HG02852 (cell line): Measurements from ENCODE around the gene RTP1.
"Not testable (repeated sequence)": the region's sequence is repeated elsewhere in the genome, so short reads cannot be mapped to it uniquely, and the experiment has no call there.

Experiments used
- ATAC-seq: cut with Tn5 transposase; IDR thresholded peaks from one replicate; pipeline ENCODE4 v1.9.1; 2021; ENCODE audit warnings: mild to moderate bottlenecking, moderate library complexity; ENCODE audit not compliant: unreplicated experiment

RTP1 gene

GRCh38 chr3:187197335-187197649, at the start of gene RTP1:
Gene RTP1, plus strand, starts transcription at chr3:187197486. Its CDS starts 30 bp downstream, at chr3:187197516.
- ATAC-seq = no peak

GRCh38 chr3:187150186-187150585, 47.1 kb upstream of the RTP1 start:
- no peak for ATAC-seq

- ATAC-seq = no peak
Observed at GRCh38 chr3:187150599-187150998, 46.7 kb upstream of the RTP1 start.

- no peak for ATAC-seq
Observed at GRCh38 chr3:187161556-187161955, 35.7 kb upstream of the RTP1 start.

- no peak for ATAC-seq
Observed at GRCh38 chr3:187162265-187162953, 34.9 kb upstream of the RTP1 start.

GRCh38 chr3:187165144-187165543, 32.1 kb upstream of the RTP1 start:
- no peak for ATAC-seq

GRCh38 chr3:187166750-187167149, 30.5 kb upstream of the RTP1 start:
- ATAC-seq = no peak

- ATAC-seq = no peak
Observed at GRCh38 chr3:187167777-187168176, 29.5 kb upstream of the RTP1 start.

- no peak for ATAC-seq
Observed at GRCh38 chr3:187169231-187169960, 27.9 kb upstream of the RTP1 start.

- ATAC-seq = not testable (repeated sequence)
Observed at GRCh38 chr3:187170911-187171310, 26.4 kb upstream of the RTP1 start.

GRCh38 chr3:187172929-187173328, 24.4 kb upstream of the RTP1 start:
- no peak for ATAC-seq

- ATAC-seq = no peak
Observed at GRCh38 chr3:187181454-187182170, 15.7 kb upstream of the RTP1 start.

- no peak for ATAC-seq
Observed at GRCh38 chr3:187183210-187183862, 13.9 kb upstream of the RTP1 start.

GRCh38 chr3:187183903-187184302, 13.4 kb upstream of the RTP1 start:
- ATAC-seq = no peak

GRCh38 chr3:187185759-187186158, 11.5 kb upstream of the RTP1 start:
- ATAC-seq = no peak

GRCh38 chr3:187186375-187186774, 10.9 kb upstream of the RTP1 start:
- no peak for ATAC-seq

- ATAC-seq = no peak
Observed at GRCh38 chr3:187186801-187187421, 10.4 kb upstream of the RTP1 start.

- no peak for ATAC-seq
Observed at GRCh38 chr3:187188931-187189330, 8.4 kb upstream of the RTP1 start.

- ATAC-seq = no peak
Observed at GRCh38 chr3:187191271-187191670, 6.0 kb upstream of the RTP1 start.

- no peak for ATAC-seq
Observed at GRCh38 chr3:187193181-187193580, 4.1 kb upstream of the RTP1 start.
